ENCODE measurements around the gene PPP2R2B. TPM values are rescaled to one million over a fixed set of nuclear protein-coding genes. Genes with fewer than 3 reads are reported as not detected.

PPP2R2B gene
- total and polyA plus RNA-seq, 7 experiments from 2014 or later = 0.15 to 14.1 (median 0.58) TPM

DNA sequence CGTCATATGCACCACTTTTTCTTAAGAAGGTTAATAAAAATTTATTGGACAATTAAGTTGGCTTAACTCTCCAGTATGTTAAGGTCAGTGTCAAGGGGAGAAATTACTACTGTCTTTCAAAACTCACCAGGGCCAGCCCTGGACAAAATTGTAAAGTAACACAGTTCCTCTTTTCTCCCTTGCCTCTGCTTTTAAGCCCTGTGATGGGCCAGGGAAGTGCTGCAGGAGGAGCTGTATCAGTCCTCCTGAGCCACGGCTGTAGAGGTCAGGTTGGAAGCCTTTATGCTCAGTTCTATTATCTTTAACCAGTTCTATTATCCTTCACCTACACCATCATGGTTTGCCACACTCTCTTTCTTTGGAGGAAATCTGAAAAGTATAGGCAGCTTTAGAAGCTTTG is 11.5 kb upstream of the PPP2R2B start:
- H3K4me3 Mint-ChIP-seq = no peak overlapping the region
- H3K4me1 ChIP-seq (ENCODE audit: control insufficient read depth in 2 of 2, insufficient read depth in 2 of 2, low read length in 2 of 2) = peaks cover 0 to 20% of the 10 kb centered on the region in 2 donors
- ATAC-seq (peak; percentile 27), DNase-seq (no peak)
- no peak overlapping the region for H3K27ac Mint-ChIP-seq
- peaks cover 0 to 2% (median 0%) of the 10 kb centered on the region in 5 donors for H3K36me3 Mint-ChIP-seq
- intact Hi-C loops (cut with micrococcal nuclease) = no loop called here
- no peak overlapping the region for H3K27ac ChIP-seq (ENCODE audit: low read depth, low read length)
- no peaks in the 10 kb centered on the region for H3K27me3 ChIP-seq (ENCODE audit: control insufficient read depth in 2 of 2, insufficient read depth in 2 of 2, low read length in 2 of 2)
- H3K27me3 Mint-ChIP-seq = peaks cover 0 to 9% (median 0%) of the 10 kb centered on the region in 5 donors
- ChIA-PET CTCF (no interaction called here), POLR2A (no interaction called here)
- peaks cover 0 to 10% (median 5%) of the 10 kb centered on the region in 7 donors for H3K4me1 Mint-ChIP-seq
- no peaks in the 10 kb centered on the region for H3K9me3 ChIP-seq (ENCODE audit: control insufficient read depth in 2 of 3, low read length in 3 of 3)
- no peak overlapping the region for H3K4me3 ChIP-seq (ENCODE audit: low read length)
- H3K36me3 ChIP-seq (ENCODE audit: control insufficient read depth in 2 of 3, insufficient read depth in 3 of 3, low read length in 3 of 3) = no peaks in the 10 kb centered on the region
- no peaks in the 10 kb centered on the region for H3K9me3 Mint-ChIP-seq

DNA sequence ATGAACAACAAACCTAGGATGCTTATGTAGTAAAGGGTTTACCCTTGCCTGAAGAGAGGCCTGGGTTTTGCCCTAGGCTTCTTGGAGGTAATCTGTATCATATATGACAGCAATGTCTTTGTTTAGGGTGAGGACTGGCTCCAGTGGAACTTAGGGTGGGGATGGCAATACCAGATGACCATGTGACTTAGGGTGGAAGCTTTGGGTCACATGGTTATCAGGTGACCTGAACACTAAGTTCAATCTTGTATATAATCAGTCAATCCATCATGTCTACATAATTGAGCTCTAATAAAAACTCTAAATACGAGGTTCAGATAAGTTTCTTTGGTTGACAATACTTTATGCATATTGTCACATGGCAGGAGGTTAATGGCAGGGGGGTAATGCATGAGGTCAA is 10.6 kb upstream of the PPP2R2B start:
- intact Hi-C loops (cut with micrococcal nuclease) = no loop called here
- no peaks in the 10 kb centered on the region for H3K36me3 Mint-ChIP-seq
- H3K27me3 Mint-ChIP-seq = peaks cover 0 to 10% (median 4%) of the 10 kb centered on the region in 5 donors
- Histone ChIP-seq H3K4me1 (ENCODE audit: control insufficient read depth in 2 of 2, insufficient read depth in 2 of 2, low read length in 2 of 2) (peaks cover 0 to 20% of the 10 kb centered on the region in 2 donors), H3K27ac (ENCODE audit: low read depth, low read length) (no peak overlapping the region), H3K27me3 (ENCODE audit: control insufficient read depth in 2 of 2, insufficient read depth in 2 of 2, low read length in 2 of 2) (no peaks in the 10 kb centered on the region), H3K9me3 (ENCODE audit: control insufficient read depth in 2 of 3, low read length in 3 of 3) (no peaks in the 10 kb centered on the region), H3K4me3 (ENCODE audit: low read length) (no peak overlapping the region), H3K36me3 (ENCODE audit: control insufficient read depth in 2 of 3, insufficient read depth in 3 of 3, low read length in 3 of 3) (no peaks in the 10 kb centered on the region)
- H3K9me3 Mint-ChIP-seq = no peaks in the 10 kb centered on the region
- H3K4me1 Mint-ChIP-seq = peaks cover 0 to 5% (median 0%) of the 10 kb centered on the region in 7 donors
- POLR2A ChIA-PET = no interaction called here
- no peak overlapping the region for H3K27ac Mint-ChIP-seq
- CTCF ChIA-PET = no interaction called here
- ATAC-seq (no peak), DNase-seq (no peak)
- H3K4me3 Mint-ChIP-seq = no peak overlapping the region

DNA sequence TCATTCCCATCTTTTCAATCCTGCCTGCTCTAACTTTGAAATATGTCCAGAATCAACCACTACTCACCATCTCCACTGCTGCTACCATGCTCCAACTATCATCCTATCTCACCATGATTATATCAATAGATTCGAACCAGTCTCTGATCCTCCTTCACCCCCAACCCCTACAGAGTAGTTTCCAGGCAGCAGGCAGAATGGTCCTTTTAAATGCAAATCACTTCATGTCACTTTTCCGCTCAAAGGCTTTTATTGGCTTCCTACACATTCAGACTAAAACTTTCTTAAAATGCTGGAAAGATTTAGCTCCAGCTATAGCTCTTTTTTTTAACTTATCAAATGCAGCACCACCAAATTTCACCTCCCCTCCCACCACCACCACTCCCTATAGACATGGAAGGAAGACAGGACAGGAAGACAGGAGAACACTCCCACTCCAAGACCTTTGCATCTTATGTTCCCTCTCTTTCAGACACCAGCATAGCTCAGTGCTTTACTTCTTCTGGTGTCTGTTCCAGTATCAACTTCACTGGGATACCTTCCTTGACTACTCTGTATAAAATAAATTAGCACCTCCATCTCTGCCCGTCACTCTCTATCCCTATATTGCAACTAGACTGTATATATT is 9.9 kb upstream of the PPP2R2B start:
- Histone ChIP-seq H3K9me3 (ENCODE audit: control insufficient read depth in 2 of 3, low read length in 3 of 3) (no peaks in the 10 kb centered on the region), H3K4me3 (ENCODE audit: low read length) (no peak overlapping the region), H3K36me3 (ENCODE audit: control insufficient read depth in 2 of 3, insufficient read depth in 3 of 3, low read length in 3 of 3) (no peaks in the 10 kb centered on the region), H3K27ac (ENCODE audit: low read depth, low read length) (no peak overlapping the region), H3K27me3 (ENCODE audit: control insufficient read depth in 2 of 2, insufficient read depth in 2 of 2, low read length in 2 of 2) (no peaks in the 10 kb centered on the region), H3K4me1 (ENCODE audit: control insufficient read depth in 2 of 2, insufficient read depth in 2 of 2, low read length in 2 of 2) (peaks cover 0 to 20% of the 10 kb centered on the region in 2 donors)
- intact Hi-C loops (cut with micrococcal nuclease) = no loop called here
- peaks cover 0 to 12% (median 7%) of the 10 kb centered on the region in 5 donors for H3K27me3 Mint-ChIP-seq
- no peaks in the 10 kb centered on the region for H3K9me3 Mint-ChIP-seq
- no peaks in the 10 kb centered on the region for H3K36me3 Mint-ChIP-seq
- DNase-seq (no peak), ATAC-seq (no peak)
- H3K4me1 Mint-ChIP-seq = peaks cover 0 to 5% (median 0%) of the 10 kb centered on the region in 7 donors
- H3K27ac Mint-ChIP-seq = no peak overlapping the region
- ChIA-PET POLR2A (no interaction called here), CTCF (no interaction called here)
- H3K4me3 Mint-ChIP-seq = no peak overlapping the region

DNA sequence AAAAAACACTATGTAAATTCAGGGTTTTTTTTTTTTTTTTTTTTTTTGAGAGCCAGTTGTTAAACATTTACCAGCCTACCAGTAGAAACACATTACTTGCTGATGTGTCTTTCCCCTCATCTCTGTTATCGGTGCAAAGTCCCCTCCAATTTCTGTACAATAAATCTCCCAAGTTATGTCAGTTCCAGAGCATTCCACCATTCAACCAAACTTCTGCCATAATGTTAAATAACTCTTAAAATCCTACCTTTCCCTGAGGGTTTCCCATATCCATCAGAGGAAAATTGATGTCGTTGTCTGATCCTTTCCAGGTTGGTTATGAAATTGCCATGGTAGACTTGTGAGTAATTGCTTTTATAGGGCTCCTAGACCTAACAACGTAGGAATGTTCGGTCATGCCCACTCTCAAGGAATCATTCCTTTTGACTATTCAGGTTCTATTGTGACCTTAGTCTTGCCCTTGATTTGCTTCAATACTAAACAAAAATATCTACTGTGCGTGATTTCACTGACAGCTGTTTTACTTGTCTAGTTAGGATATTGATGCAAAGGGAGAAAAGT is 5.6 kb upstream of the PPP2R2B start:
- H3K36me3 Mint-ChIP-seq = no peaks in the 10 kb centered on the region
- intact Hi-C loops (cut with micrococcal nuclease) = no loop called here
- no peak for ATAC-seq

DNA sequence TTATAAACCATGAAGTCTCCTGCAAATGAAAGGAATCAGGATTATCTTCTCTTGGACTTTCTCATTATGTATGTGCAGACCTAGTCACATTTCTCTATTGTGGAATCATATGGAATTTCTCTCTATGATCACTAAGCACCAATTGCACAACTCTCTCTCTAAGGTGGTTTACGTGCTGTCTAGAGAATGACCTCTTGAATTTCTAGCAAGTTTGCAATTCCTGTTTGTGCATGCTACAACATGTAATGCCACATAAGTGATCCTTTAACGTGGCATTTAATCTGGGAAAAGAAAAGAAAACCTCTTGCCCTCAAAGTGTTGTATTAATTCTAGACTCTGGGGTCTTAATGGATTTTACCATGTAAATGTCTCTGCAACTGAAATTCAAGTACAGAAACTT is 5.0 kb upstream of the PPP2R2B start:
- intact Hi-C loops (cut with micrococcal nuclease) = no loop called here
- ChIA-PET POLR2A (no interaction called here), CTCF (no interaction called here)
- ATAC-seq = no peak
- H3K4me3 Mint-ChIP-seq = no peak overlapping the region
- no peaks in the 10 kb centered on the region for H3K36me3 Mint-ChIP-seq
- no peak for DNase-seq
- peaks cover 0 to 38% (median 27%) of the 10 kb centered on the region in 5 donors for H3K27me3 Mint-ChIP-seq
- H3K4me1 Mint-ChIP-seq = peaks cover 0 to 7% (median 4%) of the 10 kb centered on the region in 7 donors
- Histone ChIP-seq H3K27me3 (ENCODE audit: control insufficient read depth in 2 of 2, insufficient read depth in 2 of 2, low read length in 2 of 2) (no peaks in the 10 kb centered on the region), H3K4me1 (ENCODE audit: control insufficient read depth in 2 of 2, insufficient read depth in 2 of 2, low read length in 2 of 2) (peaks cover 0 to 5% of the 10 kb centered on the region in 2 donors), H3K27ac (ENCODE audit: low read depth, low read length) (no peak overlapping the region), H3K9me3 (ENCODE audit: control insufficient read depth in 2 of 3, low read length in 3 of 3) (no peaks in the 10 kb centered on the region), H3K4me3 (ENCODE audit: low read length) (no peak overlapping the region), H3K36me3 (ENCODE audit: control insufficient read depth in 2 of 3, insufficient read depth in 3 of 3, low read length in 3 of 3) (no peaks in the 10 kb centered on the region)
- no peak overlapping the region for H3K27ac Mint-ChIP-seq
- H3K9me3 Mint-ChIP-seq = peaks cover 0 to 4% (median 0%) of the 10 kb centered on the region in 11 donors

More for the DNA sequence above, 5.6 kb upstream of the PPP2R2B start:
- no peak for DNase-seq
- Histone ChIP-seq H3K27me3 (ENCODE audit: control insufficient read depth in 2 of 2, insufficient read depth in 2 of 2, low read length in 2 of 2) (no peaks in the 10 kb centered on the region), H3K9me3 (ENCODE audit: control insufficient read depth in 2 of 3, low read length in 3 of 3) (no peaks in the 10 kb centered on the region), H3K4me1 (ENCODE audit: control insufficient read depth in 2 of 2, insufficient read depth in 2 of 2, low read length in 2 of 2) (peaks cover 0 to 2% of the 10 kb centered on the region in 2 donors), H3K36me3 (ENCODE audit: control insufficient read depth in 2 of 3, insufficient read depth in 3 of 3, low read length in 3 of 3) (no peaks in the 10 kb centered on the region), H3K27ac (ENCODE audit: low read depth, low read length) (no peak overlapping the region), H3K4me3 (ENCODE audit: low read length) (no peak overlapping the region)
- Mint-ChIP-seq H3K9me3 (peaks cover 0 to 4% (median 0%) of the 10 kb centered on the region in 11 donors), H3K27ac (no peak overlapping the region), H3K27me3 (peaks cover 0 to 33% (median 27%) of the 10 kb centered on the region in 5 donors), H3K4me3 (no peak overlapping the region), H3K4me1 (peaks cover 0 to 4% (median 0%) of the 10 kb centered on the region in 7 donors)
- CTCF ChIA-PET = no interaction called here
- POLR2A ChIA-PET = no interaction called here

DNA sequence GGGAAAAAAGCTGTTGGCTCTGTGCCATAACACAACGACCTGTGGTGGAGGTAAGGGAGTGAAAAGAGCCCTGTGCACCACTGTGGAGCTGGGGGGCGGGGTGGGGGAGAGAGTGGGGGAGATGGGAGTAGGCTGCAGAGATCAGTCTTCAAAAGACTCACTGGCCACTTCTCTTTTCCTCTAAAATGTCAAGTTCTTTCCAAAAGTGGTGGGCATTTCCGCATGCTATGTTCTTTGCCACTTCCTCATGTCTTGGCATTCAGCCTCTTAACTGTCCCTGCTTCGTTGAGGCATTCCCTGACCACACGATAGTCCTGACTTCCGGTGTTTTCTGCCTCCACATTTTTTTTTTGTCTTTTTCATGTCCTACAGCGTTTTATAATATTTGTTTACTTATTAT is 2.4 kb upstream of the PPP2R2B start:
- Histone ChIP-seq H3K4me3 (ENCODE audit: low read length) (no peak overlapping the region), H3K9me3 (ENCODE audit: control insufficient read depth in 2 of 3, low read length in 3 of 3) (no peaks in the 10 kb centered on the region), H3K36me3 (ENCODE audit: control insufficient read depth in 2 of 3, insufficient read depth in 3 of 3, low read length in 3 of 3) (no peaks in the 10 kb centered on the region), H3K4me1 (ENCODE audit: control insufficient read depth in 2 of 2, insufficient read depth in 2 of 2, low read length in 2 of 2) (peaks cover 4 to 10% of the 10 kb centered on the region in 2 donors), H3K27me3 (ENCODE audit: control insufficient read depth in 2 of 2, insufficient read depth in 2 of 2, low read length in 2 of 2) (no peaks in the 10 kb centered on the region), H3K27ac (ENCODE audit: low read depth, low read length) (no peak overlapping the region)
- POLR2A ChIA-PET = no interaction called here
- Mint-ChIP-seq H3K4me3 (no peak overlapping the region), H3K9me3 (peaks cover 0 to 4% (median 0%) of the 10 kb centered on the region in 11 donors), H3K27me3 (peaks cover 0 to 55% (median 27%) of the 10 kb centered on the region in 5 donors), H3K27ac (no peak overlapping the region), H3K4me1 (peaks cover 3 to 19% (median 9%) of the 10 kb centered on the region in 7 donors), H3K36me3 (no peaks in the 10 kb centered on the region)
- DNase-seq (no peak), ATAC-seq (no peak)
- intact Hi-C loops (cut with micrococcal nuclease) = no loop called here
- CTCF ChIA-PET = no interaction called here
